ENCODE measurements around the gene PPDPF.

DNA sequence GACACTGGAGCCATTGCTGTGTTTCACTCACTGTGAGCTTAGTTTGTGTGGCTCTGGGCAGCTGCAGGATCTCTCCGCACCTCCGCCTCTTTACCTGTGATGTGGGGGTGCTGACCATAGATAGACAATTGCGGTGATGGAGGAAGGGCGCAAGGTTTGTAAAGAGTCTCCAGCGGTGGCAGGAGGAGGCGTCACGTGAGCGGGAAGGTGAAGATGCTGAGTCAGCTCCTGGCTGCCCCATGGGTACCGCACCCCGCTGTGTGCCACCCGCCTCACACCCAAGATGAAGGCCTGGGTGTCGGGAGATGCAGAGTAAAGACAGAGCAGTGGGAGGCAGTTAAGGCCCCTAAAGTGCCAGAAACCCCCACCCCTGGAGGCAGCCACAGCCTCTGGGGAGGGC is 39.1 kb upstream of the PPDPF start:
- TF ChIP-seq CTCF (conservative IDR thresholded peaks at IDR 0.05; ENCODE audit: low read depth, low read length) (no peak), EZH2 (IDR thresholded peaks at IDR 0.05; ENCODE audit: borderline replicate concordance, low read depth, low read length, poor library complexity, severe bottlenecking) (no peak)
